Right lobe of liver (tissue), 4 donors: ENCODE data around the gene SRPRA.

Source experiments
- POLR2A ChIP-seq: fragments of 450-650 bp; IDR thresholded peaks from one replicate; pipeline ENCODE4 v1.6.1; 2017; ENCODE audit warnings: antibody characterized with exemption, mild to moderate bottlenecking
- TF ChIP-seq, protein P1 (sequence below), 4 donors: fragments of 200-600 bp in 3 of 4; fragments of 450-650 bp in 1 of 4; IDR thresholded peaks; one replicate each; pipeline versions ENCODE4 v1.5.1 to v1.8.0; 2016 to 2022; ENCODE audit warnings: antibody characterized with exemption in 4 of 4, mild to moderate bottlenecking in 2 of 4
- donor health status: DM: no; HTN: no; CAD: no.
- donor health status: DM: no; HTN: no; CAD: no.
- donor health status: DM: no; HTN: yes; CAD: no.

- TF ChIP-seq, protein P1, sequence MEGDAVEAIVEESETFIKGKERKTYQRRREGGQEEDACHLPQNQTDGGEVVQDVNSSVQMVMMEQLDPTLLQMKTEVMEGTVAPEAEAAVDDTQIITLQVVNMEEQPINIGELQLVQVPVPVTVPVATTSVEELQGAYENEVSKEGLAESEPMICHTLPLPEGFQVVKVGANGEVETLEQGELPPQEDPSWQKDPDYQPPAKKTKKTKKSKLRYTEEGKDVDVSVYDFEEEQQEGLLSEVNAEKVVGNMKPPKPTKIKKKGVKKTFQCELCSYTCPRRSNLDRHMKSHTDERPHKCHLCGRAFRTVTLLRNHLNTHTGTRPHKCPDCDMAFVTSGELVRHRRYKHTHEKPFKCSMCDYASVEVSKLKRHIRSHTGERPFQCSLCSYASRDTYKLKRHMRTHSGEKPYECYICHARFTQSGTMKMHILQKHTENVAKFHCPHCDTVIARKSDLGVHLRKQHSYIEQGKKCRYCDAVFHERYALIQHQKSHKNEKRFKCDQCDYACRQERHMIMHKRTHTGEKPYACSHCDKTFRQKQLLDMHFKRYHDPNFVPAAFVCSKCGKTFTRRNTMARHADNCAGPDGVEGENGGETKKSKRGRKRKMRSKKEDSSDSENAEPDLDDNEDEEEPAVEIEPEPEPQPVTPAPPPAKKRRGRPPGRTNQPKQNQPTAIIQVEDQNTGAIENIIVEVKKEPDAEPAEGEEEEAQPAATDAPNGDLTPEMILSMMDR (IDR thresholded peaks at IDR 0.05) = no peak
- no peak for TF ChIP-seq POLR2A
These were observed 45.1 kb upstream of the SRPRA start for GRCh38 chr11:126313826-126314225.
